HEK293 (cell line): Measurements from ENCODE around the gene MT2A.

ENCODE experiments used
- CTCF ChIA-PET: fragments of 350-600 bp; formaldehyde crosslinking; extraction: SDS; loops from one replicate; lab custom pipeline; 2021; ENCODE audit warnings: antibody characterized with exemption; lab: Yijun Ruan, JAX
- POLR2A ChIA-PET: fragments of 300-600 bp; formaldehyde crosslinking; extraction: SDS; loops from one replicate; lab custom pipeline; 2020; ENCODE audit warnings: antibody characterized with exemption, inconsistent platforms; lab: Yijun Ruan, JAX
- H3K27ac ChIP-seq: fragments of 200-500 bp; sonication (Bioruptor generic); 2 replicates; pipeline ENCODE4 v1.5.1; 2014; ENCODE audit warnings: low read depth, low read length, control low read depth, inconsistent platforms; ENCODE audit errors: extremely low read depth
- H3K36me3 ChIP-seq, 2 experiments: fragments of 200-500 bp in 1 of 2; sonication (Bioruptor generic) in 1 of 2; 1 replicate in 1 of 2; 2 replicates in 1 of 2; pipeline ENCODE4 v1.5.1; 2014 to 2017; ENCODE audit warnings: inconsistent platforms in 2 of 2, low read length in 2 of 2; ENCODE audit not compliant: control insufficient read depth in 2 of 2, insufficient read depth in 1 of 2
- H3K4me1 ChIP-seq: fragments of 200-500 bp; sonication (Bioruptor generic); 2 replicates; pipeline ENCODE4 v1.5.1; 2014; ENCODE audit warnings: mild to moderate bottlenecking, low read length, inconsistent platforms; ENCODE audit not compliant: control insufficient read depth, insufficient read depth
- H3K4me3 ChIP-seq: 2 replicates; pipeline ENCODE4 v1.5.1; 2011; ENCODE audit warnings: low read depth, mild to moderate bottlenecking, control low read depth, low read length, moderate library complexity
- H3K9me3 ChIP-seq: fragments of 200-500 bp; sonication (Bioruptor generic); 2 replicates; pipeline ENCODE4 v1.5.1; 2014; ENCODE audit warnings: low read depth, low read length, inconsistent platforms; ENCODE audit not compliant: control insufficient read depth, insufficient read depth
- KLF7 ChIP-seq: fragments of 450-650 bp; formaldehyde crosslinking; IDR thresholded peaks from 2 replicates; pipeline ENCODE4 v1.5.1; 2016; ENCODE audit warnings: missing biosample characterization, missing genetic modification characterization, borderline replicate concordance
- SCRT2 ChIP-seq: fragments of 450-650 bp; formaldehyde crosslinking; IDR thresholded peaks from 2 replicates; pipeline ENCODE4 v1.5.1; 2016; ENCODE audit warnings: missing biosample characterization, missing genetic modification characterization
- SETDB1 ChIP-seq: IDR thresholded peaks from one replicate; pipeline ENCODE4 v1.6.1; 2017; ENCODE audit warnings: mild to moderate bottlenecking, low read length, moderate library complexity, mixed read lengths; ENCODE audit not compliant: insufficient read length
- WT1 ChIP-seq: fragments of 450-650 bp; formaldehyde crosslinking; IDR thresholded peaks from 2 replicates; pipeline ENCODE4 v1.5.1; 2016; ENCODE audit warnings: missing biosample characterization, missing genetic modification characterization
- ZBTB7A ChIP-seq: fragments of 450-650 bp; formaldehyde crosslinking; IDR thresholded peaks from 2 replicates; pipeline ENCODE4 v1.5.1; 2016; ENCODE audit warnings: low read depth, missing biosample characterization, missing genetic modification characterization
- ZFP69B ChIP-seq: fragments of 450-650 bp; formaldehyde crosslinking; IDR thresholded peaks from 2 replicates; pipeline ENCODE4 v1.5.1; 2016; ENCODE audit warnings: missing biosample characterization, missing genetic modification characterization
- ZNF16 ChIP-seq: fragments of 450-650 bp; formaldehyde crosslinking; IDR thresholded peaks from 2 replicates; pipeline ENCODE4 v1.5.1; 2016; ENCODE audit warnings: low read depth, missing biosample characterization, missing genetic modification characterization
- ZNF223 ChIP-seq: fragments of 450-650 bp; formaldehyde crosslinking; IDR thresholded peaks from 2 replicates; pipeline ENCODE4 v1.5.1; 2016; ENCODE audit warnings: missing biosample characterization, missing genetic modification characterization
- ZNF24 ChIP-seq: fragments of 450-650 bp; formaldehyde crosslinking; IDR thresholded peaks from 2 replicates; pipeline ENCODE4 v1.5.1; 2016; ENCODE audit warnings: missing biosample characterization, missing genetic modification characterization
- ZNF292 ChIP-seq: fragments of 450-650 bp; formaldehyde crosslinking; IDR thresholded peaks from 2 replicates; pipeline ENCODE4 v1.5.1; 2016; ENCODE audit warnings: low read depth, missing biosample characterization, missing genetic modification characterization, borderline replicate concordance
- ZNF423 ChIP-seq: fragments of 450-650 bp; formaldehyde crosslinking; IDR thresholded peaks from 2 replicates; pipeline ENCODE4 v1.5.1; 2016; ENCODE audit warnings: missing biosample characterization, missing genetic modification characterization
- ZNF510 ChIP-seq: fragments of 450-650 bp; formaldehyde crosslinking; IDR thresholded peaks from 2 replicates; pipeline ENCODE4 v1.5.1; 2018; ENCODE audit warnings: mild to moderate bottlenecking, missing genetic modification characterization, missing biosample characterization; ENCODE audit not compliant: insufficient replicate concordance
- ZNF555 ChIP-seq: fragments of 450-650 bp; formaldehyde crosslinking; conservative IDR thresholded peaks from 2 replicates; pipeline ENCODE4 v1.5.1; 2017; ENCODE audit warnings: missing biosample characterization, mild to moderate bottlenecking, missing genetic modification characterization, inconsistent platforms
- ZNF561 ChIP-seq: fragments of 450-650 bp; IDR thresholded peaks from 2 replicates; pipeline ENCODE4 v1.5.1; 2018; ENCODE audit warnings: missing biosample characterization, missing genetic modification characterization, borderline replicate concordance
- ZNF768 ChIP-seq: fragments of 450-650 bp; formaldehyde crosslinking; IDR thresholded peaks from 2 replicates; pipeline ENCODE4 v1.5.1; 2018; ENCODE audit warnings: missing biosample characterization, mild to moderate bottlenecking, missing genetic modification characterization
- ZSCAN30 ChIP-seq: fragments of 450-650 bp; IDR thresholded peaks from 2 replicates; pipeline ENCODE4 v1.5.1; 2018; ENCODE audit warnings: missing biosample characterization, mild to moderate bottlenecking, missing genetic modification characterization, moderate library complexity
- TF ChIP-seq, protein P1 (sequence below): fragments of 450-650 bp; formaldehyde crosslinking; IDR thresholded peaks from 2 replicates; pipeline ENCODE4 v1.5.0; 2017; ENCODE audit warnings: missing biosample characterization, missing genetic modification characterization, borderline replicate concordance
- TF ChIP-seq, protein P2 (sequence below): fragments of 450-650 bp; formaldehyde crosslinking; IDR thresholded peaks from 2 replicates; pipeline ENCODE4 v1.5.1; 2017; ENCODE audit warnings: missing biosample characterization, missing genetic modification characterization
- TF ChIP-seq, protein P3 (sequence below): fragments of 450-650 bp; formaldehyde crosslinking; IDR thresholded peaks from 2 replicates; pipeline ENCODE4 v1.5.1; 2017; ENCODE audit warnings: missing biosample characterization, missing genetic modification characterization

Gene MT2A

DNA sequence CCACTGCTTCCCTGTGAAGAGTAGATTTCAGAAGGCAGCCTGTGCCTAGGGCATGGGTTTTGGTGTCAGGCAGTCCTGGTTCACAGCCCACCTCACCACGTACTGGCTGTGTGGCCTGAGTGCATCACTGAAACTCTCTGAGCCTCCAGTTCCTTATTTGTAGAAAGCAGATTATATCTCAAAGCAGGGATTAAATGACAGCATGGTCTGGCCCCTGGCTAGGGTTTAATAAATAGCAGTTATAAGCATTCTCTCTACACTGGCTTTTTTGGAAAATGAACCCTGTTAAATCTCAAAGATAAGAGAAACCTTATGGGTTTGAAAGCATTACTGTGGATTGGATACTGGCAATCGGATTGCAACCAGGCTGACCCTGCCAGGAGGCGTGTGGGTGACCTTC lies 21.1 kb downstream of the MT2A start:
- H3K4me3 ChIP-seq, result no peak overlapping the region
- H3K4me1 ChIP-seq, result no peaks in the 10 kb centered on the region; the same call in 1 of the 2 replicates
- TF ChIP-seq ZNF16 (no peak), ZNF223 (tag by site-specific recombination) (no peak)
- no peaks in the 10 kb centered on the region for H3K36me3 ChIP-seq
- H3K27ac ChIP-seq, result no peak overlapping the region
- CTCF ChIA-PET, result no interaction called here
- no peaks in the 10 kb centered on the region for H3K9me3 ChIP-seq
- POLR2A ChIA-PET, result no interaction called here

DNA sequence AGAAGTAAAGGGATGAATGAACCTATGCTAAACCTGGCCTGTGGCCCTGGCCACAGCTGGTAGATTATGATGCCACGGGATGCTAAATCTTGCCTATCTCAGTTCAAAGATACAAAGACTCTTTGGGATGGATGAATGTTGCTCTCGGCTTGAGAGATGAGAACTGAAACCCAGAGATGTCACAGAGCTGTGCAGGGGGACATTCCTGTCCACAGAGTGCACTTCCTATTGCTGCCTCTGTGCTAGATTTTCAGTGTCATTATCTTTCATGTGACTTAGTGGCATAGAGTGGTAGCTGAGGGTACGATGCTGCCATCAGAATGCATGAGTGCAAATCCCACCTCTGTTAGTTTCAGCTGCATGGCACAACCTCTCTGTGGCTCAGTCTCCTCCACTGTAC lies 21.8 kb downstream of the MT2A start:
- H3K4me3 ChIP-seq, result no peak overlapping the region
- POLR2A ChIA-PET, result interaction anchor here (1.0 kb wide), 1 partner anchor 22 kb away, joined by 3 read pairs; the partner anchor contains the start of gene MT2A

DNA sequence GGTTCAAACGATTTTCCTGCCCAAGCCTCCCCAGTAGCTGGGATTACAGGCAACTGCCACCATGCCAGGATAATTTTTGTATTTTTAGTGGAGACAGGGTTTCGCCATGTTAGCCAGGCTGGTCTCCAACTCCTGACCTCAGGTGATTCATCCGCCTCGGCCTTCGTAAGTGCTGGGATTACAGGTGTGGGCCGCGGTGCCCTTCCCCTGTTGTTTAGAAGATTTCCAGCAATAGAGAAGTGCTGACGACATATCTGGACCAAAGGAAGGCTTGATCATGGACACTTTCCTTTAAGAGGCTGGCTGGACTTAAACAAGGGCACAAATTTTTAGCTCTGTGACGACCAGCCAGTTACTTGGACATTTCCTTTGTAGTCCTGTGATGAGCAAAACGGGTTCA lies 22.8 kb downstream of the MT2A start:
- TF ChIP-seq, protein P1, sequence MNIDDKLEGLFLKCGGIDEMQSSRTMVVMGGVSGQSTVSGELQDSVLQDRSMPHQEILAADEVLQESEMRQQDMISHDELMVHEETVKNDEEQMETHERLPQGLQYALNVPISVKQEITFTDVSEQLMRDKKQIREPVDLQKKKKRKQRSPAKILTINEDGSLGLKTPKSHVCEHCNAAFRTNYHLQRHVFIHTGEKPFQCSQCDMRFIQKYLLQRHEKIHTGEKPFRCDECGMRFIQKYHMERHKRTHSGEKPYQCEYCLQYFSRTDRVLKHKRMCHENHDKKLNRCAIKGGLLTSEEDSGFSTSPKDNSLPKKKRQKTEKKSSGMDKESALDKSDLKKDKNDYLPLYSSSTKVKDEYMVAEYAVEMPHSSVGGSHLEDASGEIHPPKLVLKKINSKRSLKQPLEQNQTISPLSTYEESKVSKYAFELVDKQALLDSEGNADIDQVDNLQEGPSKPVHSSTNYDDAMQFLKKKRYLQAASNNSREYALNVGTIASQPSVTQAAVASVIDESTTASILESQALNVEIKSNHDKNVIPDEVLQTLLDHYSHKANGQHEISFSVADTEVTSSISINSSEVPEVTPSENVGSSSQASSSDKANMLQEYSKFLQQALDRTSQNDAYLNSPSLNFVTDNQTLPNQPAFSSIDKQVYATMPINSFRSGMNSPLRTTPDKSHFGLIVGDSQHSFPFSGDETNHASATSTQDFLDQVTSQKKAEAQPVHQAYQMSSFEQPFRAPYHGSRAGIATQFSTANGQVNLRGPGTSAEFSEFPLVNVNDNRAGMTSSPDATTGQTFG (tag by site-specific recombination), result no peak
- TF ChIP-seq SCRT2 (tag by site-specific recombination) (no peak), ZNF423 (tag by site-specific recombination) (no peak), ZSCAN30 (no peak), ZNF510 (tag by site-specific recombination) (no peak), KLF7 (tag by site-specific recombination) (no peak), ZNF292 (tag by site-specific recombination) (no peak), ZNF561 (tag by site-specific recombination) (no peak), ZNF555 (tag by site-specific recombination) (no peak), ZFP69B (no peak), WT1 (tag by site-specific recombination) (no peak)
- TF ChIP-seq, all 188 proteins: peak for 0
- Histone ChIP-seq H3K4me1 (no peaks in the 10 kb centered on the region; the same call in 1 of the 2 replicates), H3K4me3 (no peak overlapping the region), H3K9me3 (no peaks in the 10 kb centered on the region), H3K27ac (no peak overlapping the region), H3K36me3 (no peaks in the 10 kb centered on the region)
- ChIA-PET CTCF (interaction anchor here (0.6 to 1.5 kb wide), 2 partner anchors 54 to 184 kb away, joined by 3 to 6 read pairs; no protein-coding TSS in a partner anchor), POLR2A (interaction anchor here (1.0 kb wide), 1 partner anchor 23 kb away, joined by 3 read pairs; the partner anchor contains the start of gene MT2A)

More for the DNA sequence above, 21.8 kb downstream of the MT2A start:
- Histone ChIP-seq H3K36me3 (no peaks in the 10 kb centered on the region), H3K4me1 (no peaks in the 10 kb centered on the region; the same call in 1 of the 2 replicates), H3K27ac (no peak overlapping the region), H3K9me3 (no peaks in the 10 kb centered on the region)
- CTCF ChIA-PET, result interaction anchor here (1.1 to 1.5 kb wide), 2 partner anchors 53 to 72 kb away, joined by 4 to 6 read pairs; no protein-coding TSS in a partner anchor
- TF ChIP-seq ZNF24 (tag by site-specific recombination), result no peak
- TF ChIP-seq ZNF768 (tag by site-specific recombination), result 0 out of 2 replicates have a peak, but pooled peaks have one; percentile 17

DNA sequence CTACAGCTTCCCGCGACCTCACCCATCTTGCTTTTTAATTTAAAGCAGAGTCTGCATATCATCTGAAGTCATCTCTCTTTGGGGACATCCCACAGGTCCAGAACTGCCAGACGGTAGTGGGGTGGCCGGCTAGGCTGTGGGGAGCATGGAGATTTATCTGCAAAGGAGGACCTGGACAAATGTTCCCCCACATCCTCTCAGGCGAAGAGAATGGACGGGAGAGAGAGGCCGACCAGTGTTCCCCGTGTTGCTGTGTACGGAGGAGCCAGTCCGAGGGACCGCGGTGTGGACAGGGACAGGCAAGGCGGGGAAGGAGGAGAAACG lies 23.4 kb downstream of the MT2A start:
- ChIA-PET CTCF (interaction anchor here (0.6 kb wide), 1 partner anchor 183 kb away, joined by 3 read pairs; no protein-coding TSS in a partner anchor), POLR2A (no interaction called here)
- no peaks in the 10 kb centered on the region for H3K36me3 ChIP-seq
- no peaks in the 10 kb centered on the region; the same call in 1 of the 2 replicates for H3K4me1 ChIP-seq
- no peaks in the 10 kb centered on the region for H3K9me3 ChIP-seq
- H3K4me3 ChIP-seq, result no peak overlapping the region
- H3K27ac ChIP-seq, result no peak overlapping the region
- TF ChIP-seq ZNF555 (tag by site-specific recombination), result no peak
- TF ChIP-seq, protein P2, sequence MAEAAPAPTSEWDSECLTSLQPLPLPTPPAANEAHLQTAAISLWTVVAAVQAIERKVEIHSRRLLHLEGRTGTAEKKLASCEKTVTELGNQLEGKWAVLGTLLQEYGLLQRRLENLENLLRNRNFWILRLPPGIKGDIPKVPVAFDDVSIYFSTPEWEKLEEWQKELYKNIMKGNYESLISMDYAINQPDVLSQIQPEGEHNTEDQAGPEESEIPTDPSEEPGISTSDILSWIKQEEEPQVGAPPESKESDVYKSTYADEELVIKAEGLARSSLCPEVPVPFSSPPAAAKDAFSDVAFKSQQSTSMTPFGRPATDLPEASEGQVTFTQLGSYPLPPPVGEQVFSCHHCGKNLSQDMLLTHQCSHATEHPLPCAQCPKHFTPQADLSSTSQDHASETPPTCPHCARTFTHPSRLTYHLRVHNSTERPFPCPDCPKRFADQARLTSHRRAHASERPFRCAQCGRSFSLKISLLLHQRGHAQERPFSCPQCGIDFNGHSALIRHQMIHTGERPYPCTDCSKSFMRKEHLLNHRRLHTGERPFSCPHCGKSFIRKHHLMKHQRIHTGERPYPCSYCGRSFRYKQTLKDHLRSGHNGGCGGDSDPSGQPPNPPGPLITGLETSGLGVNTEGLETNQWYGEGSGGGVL (tag by site-specific recombination), result no peak
- no peak for TF ChIP-seq ZBTB7A
- no peak for TF ChIP-seq ZNF510 (tag by site-specific recombination)
- TF ChIP-seq, protein P3, sequence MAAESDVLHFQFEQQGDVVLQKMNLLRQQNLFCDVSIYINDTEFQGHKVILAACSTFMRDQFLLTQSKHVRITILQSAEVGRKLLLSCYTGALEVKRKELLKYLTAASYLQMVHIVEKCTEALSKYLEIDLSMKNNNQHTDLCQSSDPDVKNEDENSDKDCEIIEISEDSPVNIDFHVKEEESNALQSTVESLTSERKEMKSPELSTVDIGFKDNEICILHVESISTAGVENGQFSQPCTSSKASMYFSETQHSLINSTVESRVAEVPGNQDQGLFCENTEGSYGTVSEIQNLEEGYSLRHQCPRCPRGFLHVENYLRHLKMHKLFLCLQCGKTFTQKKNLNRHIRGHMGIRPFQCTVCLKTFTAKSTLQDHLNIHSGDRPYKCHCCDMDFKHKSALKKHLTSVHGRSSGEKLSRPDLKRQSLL, result no peak
- TF ChIP-seq SETDB1, result no peak
